Measurements from ENCODE around the gene NKX6-2. TPM values are rescaled to one million over a fixed set of nuclear protein-coding genes. Genes with fewer than 3 reads are reported as not detected.

The NKX6-2 gene
- total RNA-seq, 1 donor from 2014 or later, result 0.14 TPM

- Mint-ChIP-seq H3K4me1 (ENCODE audit: unreplicated experiment) (no peaks in the 10 kb centered on the region), H3K9me3 (no peaks in the 10 kb centered on the region), H3K36me3 (no peaks in the 10 kb centered on the region), H3K4me3 (no peak overlapping the region), H3K27me3 (peaks cover 36% of the 10 kb centered on the region), H3K27ac (no peak overlapping the region)
- DNase-seq (ENCODE audit: extremely low spot score, unreplicated experiment), result no peak
- TF ChIP-seq, protein P1, sequence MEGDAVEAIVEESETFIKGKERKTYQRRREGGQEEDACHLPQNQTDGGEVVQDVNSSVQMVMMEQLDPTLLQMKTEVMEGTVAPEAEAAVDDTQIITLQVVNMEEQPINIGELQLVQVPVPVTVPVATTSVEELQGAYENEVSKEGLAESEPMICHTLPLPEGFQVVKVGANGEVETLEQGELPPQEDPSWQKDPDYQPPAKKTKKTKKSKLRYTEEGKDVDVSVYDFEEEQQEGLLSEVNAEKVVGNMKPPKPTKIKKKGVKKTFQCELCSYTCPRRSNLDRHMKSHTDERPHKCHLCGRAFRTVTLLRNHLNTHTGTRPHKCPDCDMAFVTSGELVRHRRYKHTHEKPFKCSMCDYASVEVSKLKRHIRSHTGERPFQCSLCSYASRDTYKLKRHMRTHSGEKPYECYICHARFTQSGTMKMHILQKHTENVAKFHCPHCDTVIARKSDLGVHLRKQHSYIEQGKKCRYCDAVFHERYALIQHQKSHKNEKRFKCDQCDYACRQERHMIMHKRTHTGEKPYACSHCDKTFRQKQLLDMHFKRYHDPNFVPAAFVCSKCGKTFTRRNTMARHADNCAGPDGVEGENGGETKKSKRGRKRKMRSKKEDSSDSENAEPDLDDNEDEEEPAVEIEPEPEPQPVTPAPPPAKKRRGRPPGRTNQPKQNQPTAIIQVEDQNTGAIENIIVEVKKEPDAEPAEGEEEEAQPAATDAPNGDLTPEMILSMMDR (conservative IDR thresholded peaks at IDR 0.05), result no peak
These were observed 2.9 kb upstream of the NKX6-2 start for GRCh38 chr10:132788831-132789219.

DNA sequence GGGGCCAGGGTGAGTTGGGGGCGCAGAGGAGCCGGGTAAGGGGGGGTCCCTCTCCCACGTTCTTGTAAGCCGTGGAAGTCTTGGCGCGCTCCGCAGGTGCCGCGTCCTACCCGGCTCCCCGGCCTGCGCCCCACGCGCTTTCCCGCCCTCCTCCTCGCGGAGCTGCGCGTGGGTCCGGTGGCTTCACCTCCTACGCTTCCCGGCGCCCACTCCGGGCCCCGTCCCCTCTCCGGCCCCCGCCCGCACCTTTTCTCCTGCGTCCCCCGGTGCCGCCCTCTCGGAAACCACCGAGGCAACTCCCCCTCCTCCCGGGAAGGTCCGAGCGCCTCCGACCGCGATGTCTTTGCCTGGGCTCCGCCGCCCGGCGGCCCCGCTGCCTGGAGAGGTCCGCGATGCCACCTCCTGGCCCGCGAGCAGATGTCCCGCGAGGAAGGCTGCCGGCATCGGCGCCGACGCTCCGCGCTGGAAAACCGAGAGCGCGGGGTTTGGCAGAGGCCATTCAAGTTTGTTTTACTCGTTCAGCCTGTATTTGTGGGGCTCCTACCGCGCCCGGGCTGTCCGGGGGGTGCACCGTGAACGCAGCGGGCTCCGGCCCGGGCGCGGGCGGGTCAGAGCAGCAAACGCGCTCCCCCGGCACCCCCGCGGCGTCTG is 2.4 kb upstream of the NKX6-2 start:
- Mint-ChIP-seq H3K9me3 (no peaks in the 10 kb centered on the region), H3K27me3 (peaks cover 41% of the 10 kb centered on the region), H3K27ac (no peak overlapping the region), H3K4me3 (no peak overlapping the region), H3K36me3 (no peaks in the 10 kb centered on the region), H3K4me1 (ENCODE audit: unreplicated experiment) (no peaks in the 10 kb centered on the region)
- TF ChIP-seq, protein P1 (conservative IDR thresholded peaks at IDR 0.05), result peak; percentile 46
- DNase-seq (ENCODE audit: extremely low spot score, unreplicated experiment), result no peak

GRCh38 chr10:132787495-132788179 is 1.7 kb upstream of the NKX6-2 start:
- Mint-ChIP-seq H3K9me3 (no peaks in the 10 kb centered on the region), H3K27me3 (peaks cover 42% of the 10 kb centered on the region), H3K27ac (no peak overlapping the region), H3K36me3 (peaks cover 4% of the 10 kb centered on the region), H3K4me3 (no peak overlapping the region), H3K4me1 (ENCODE audit: unreplicated experiment) (no peaks in the 10 kb centered on the region)
- TF ChIP-seq, protein P1 (conservative IDR thresholded peaks at IDR 0.05), result no peak
- DNase-seq (ENCODE audit: extremely low spot score, unreplicated experiment), result no peak

GRCh38 chr10:132786884-132787494 is 1.0 kb upstream of the NKX6-2 start:
- no peak overlapping the region for H3K27ac Mint-ChIP-seq
- peaks cover 45% of the 10 kb centered on the region for H3K27me3 Mint-ChIP-seq
- H3K4me1 Mint-ChIP-seq (ENCODE audit: unreplicated experiment), result no peaks in the 10 kb centered on the region
- peaks cover 5% of the 10 kb centered on the region for H3K36me3 Mint-ChIP-seq
- H3K4me3 Mint-ChIP-seq, result no peak overlapping the region
- DNase-seq (ENCODE audit: extremely low spot score, unreplicated experiment), result no peak
- TF ChIP-seq, protein P1 (conservative IDR thresholded peaks at IDR 0.05), result no peak
- H3K9me3 Mint-ChIP-seq, result no peaks in the 10 kb centered on the region

- Mint-ChIP-seq H3K4me1 (ENCODE audit: unreplicated experiment) (no peaks in the 10 kb centered on the region), H3K36me3 (peaks cover 5% of the 10 kb centered on the region), H3K27me3 (peaks cover 50% of the 10 kb centered on the region), H3K4me3 (no peak overlapping the region), H3K27ac (no peak overlapping the region), H3K9me3 (no peaks in the 10 kb centered on the region)
- TF ChIP-seq, protein P1 (conservative IDR thresholded peaks at IDR 0.05), result no peak
- no peak for DNase-seq (ENCODE audit: extremely low spot score, unreplicated experiment)
These were observed 533 bp upstream of the NKX6-2 start for GRCh38 chr10:132786476-132786883.
